GM12875 (cell line): Measurements from ENCODE around the gene HDAC9.

Experiments
- H3K4me3 ChIP-seq: one replicate; pipeline ENCODE4 v1.5.1; 2011; ENCODE audit warnings: low read depth, low read length, control low read depth
- TF ChIP-seq, protein P1 (sequence below): IDR thresholded peaks from 2 replicates; pipeline ENCODE4 v1.5.1; 2011; ENCODE audit warnings: low read depth, mild to moderate bottlenecking, control low read depth, inconsistent platforms, low read length, moderate library complexity, borderline replicate concordance; ENCODE audit not compliant: insufficient read depth

The HDAC9 gene

GRCh38 chr7:18579698-18580097 is 84.1 kb downstream of the HDAC9 start:
- no peak overlapping the region for H3K4me3 ChIP-seq
- TF ChIP-seq, protein P1, sequence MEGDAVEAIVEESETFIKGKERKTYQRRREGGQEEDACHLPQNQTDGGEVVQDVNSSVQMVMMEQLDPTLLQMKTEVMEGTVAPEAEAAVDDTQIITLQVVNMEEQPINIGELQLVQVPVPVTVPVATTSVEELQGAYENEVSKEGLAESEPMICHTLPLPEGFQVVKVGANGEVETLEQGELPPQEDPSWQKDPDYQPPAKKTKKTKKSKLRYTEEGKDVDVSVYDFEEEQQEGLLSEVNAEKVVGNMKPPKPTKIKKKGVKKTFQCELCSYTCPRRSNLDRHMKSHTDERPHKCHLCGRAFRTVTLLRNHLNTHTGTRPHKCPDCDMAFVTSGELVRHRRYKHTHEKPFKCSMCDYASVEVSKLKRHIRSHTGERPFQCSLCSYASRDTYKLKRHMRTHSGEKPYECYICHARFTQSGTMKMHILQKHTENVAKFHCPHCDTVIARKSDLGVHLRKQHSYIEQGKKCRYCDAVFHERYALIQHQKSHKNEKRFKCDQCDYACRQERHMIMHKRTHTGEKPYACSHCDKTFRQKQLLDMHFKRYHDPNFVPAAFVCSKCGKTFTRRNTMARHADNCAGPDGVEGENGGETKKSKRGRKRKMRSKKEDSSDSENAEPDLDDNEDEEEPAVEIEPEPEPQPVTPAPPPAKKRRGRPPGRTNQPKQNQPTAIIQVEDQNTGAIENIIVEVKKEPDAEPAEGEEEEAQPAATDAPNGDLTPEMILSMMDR = no peak

DNA sequence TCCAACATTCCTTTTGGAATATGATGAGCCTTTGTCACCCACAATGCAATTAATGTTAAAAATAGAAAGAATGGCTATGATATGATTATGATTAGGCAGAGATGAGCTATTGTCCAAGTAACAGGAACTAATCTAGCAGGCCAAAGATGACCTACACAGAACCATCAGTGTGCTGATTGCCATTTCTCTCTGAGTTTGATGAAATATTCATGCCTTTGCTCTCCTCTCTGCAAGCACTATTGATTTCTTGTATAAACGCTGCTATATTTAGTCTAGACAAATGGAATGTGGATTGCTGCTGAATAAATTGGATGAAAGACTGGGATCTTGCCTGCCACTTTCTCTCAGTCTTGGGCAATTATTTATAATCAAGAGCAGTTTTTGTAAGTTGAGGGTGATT is 85.4 kb downstream of the HDAC9 start:
- no peak overlapping the region for H3K4me3 ChIP-seq
- TF ChIP-seq, protein P1 = no peak

GRCh38 chr7:18583305-18583704 is 87.8 kb downstream of the HDAC9 start:
- H3K4me3 ChIP-seq = no peak overlapping the region

GRCh38 chr7:18590241-18590640 is 94.7 kb downstream of the HDAC9 start:
- no peak overlapping the region for H3K4me3 ChIP-seq
- TF ChIP-seq, protein P1 = no peak

More at GRCh38 chr7:18583305-18583704, 87.8 kb downstream of the HDAC9 start:
- TF ChIP-seq, protein P1 = no peak

DNA sequence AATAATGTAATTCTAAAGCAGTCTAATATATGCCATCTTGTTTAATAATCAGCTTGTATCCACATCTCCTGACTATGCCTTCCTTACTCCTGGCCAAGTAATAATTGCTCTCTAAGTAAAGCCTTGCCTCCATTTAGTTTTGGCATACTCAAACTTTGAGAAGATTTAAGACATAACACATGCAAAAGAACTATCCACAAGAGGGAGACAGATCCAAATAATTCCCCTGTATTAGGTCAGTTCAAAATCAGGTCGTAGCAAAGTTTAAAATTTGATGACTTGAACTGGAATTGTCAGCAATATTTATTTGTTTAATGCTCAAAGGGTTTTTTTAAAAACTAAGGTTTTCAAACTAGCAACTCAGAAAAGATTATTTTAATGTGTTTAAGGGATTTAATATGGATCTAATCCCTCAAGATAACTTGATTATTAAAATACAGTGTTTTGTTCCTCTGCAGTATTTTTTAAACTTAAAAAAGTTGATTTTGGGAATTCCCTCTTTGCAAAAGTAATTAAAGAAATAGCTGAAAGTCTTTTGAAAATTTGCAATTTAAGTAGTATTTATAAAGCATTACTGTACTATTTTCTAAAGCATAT is 95.3 kb downstream of the HDAC9 start:
- no peak overlapping the region for H3K4me3 ChIP-seq
- TF ChIP-seq, protein P1 = peak; percentile 17; the same call in 1 of the 2 replicates

DNA sequence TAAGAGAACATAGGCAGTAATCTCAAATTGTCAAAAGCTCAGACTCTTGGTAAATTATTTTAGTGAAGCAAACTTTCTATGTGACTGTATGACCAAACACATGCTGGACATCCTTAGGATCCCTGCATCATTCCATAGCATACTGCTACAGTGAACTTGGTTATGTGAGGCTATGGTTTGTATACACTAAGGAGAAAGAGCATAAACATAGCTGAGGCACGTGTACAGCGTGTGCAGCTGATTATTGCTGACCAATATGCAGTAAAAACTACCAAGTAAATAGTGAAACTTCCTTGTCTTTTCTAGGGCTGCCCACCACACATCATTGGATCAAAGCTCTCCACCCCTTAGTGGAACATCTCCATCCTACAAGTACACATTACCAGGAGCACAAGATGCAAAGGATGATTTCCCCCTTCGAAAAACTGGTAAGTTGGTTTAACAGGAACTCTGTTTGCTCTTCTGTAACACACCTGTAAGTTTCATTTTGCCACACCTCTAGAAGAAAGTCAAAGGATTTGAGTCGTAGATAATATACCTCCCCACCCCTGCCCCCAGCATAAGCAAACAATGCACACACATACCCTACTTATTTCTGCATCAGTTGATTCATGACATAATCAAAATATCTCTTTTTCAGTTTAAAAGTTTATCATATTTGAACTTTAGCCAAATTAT is 98.2 kb downstream of the HDAC9 start:
- H3K4me3 ChIP-seq = no peak overlapping the region
- TF ChIP-seq, protein P1 = no peak

DNA sequence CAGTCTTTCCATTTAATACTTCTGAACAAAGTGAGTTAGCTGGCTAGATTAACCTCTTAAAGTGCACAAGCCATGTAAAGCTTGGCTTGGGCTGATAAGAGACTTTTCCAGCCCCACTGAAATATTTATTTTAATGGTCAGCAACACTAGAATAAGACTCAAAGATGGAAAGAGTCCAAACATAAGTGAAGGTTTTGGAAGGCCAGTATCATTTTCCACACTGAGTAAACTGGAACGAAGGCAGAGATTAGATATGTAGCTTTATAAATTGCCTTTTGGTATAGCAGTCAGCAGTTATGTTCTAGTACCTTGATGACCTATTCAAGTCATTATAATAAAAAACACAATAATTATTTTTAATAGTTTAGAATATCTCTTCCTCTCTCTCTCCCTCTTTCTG is 102.2 kb downstream of the HDAC9 start:
- H3K4me3 ChIP-seq = no peak overlapping the region
- TF ChIP-seq, protein P1 = no peak
